Hepatocyte (in vitro differentiated cells): ENCODE results near the gene TXNL4B. TPM values are rescaled to one million over a fixed set of nuclear protein-coding genes. Genes with fewer than 3 reads are reported as not detected.

Experiments used
- DNase-seq: peaks from one replicate; pipeline ENCODE4 v3.0.0-alpha.2; 2016; ENCODE audit warnings: low spot score
- H2AFZ ChIP-seq: fragments of 200-600 bp; sonication (generic); 2 replicates; pipeline ENCODE4 v1.6.0; 2016; ENCODE audit warnings: antibody characterized with exemption, mild to moderate bottlenecking
- H3K27ac ChIP-seq: fragments of 200-600 bp; sonication (generic); 2 replicates; pipeline ENCODE4 v1.5.1; 2016; ENCODE audit warnings: mild to moderate bottlenecking
- H3K27me3 ChIP-seq: fragments of 200-600 bp; sonication (generic); 2 replicates; pipeline ENCODE4 v1.6.1; 2016
- H3K36me3 ChIP-seq: fragments of 200-600 bp; sonication (generic); replicated peaks from 2 replicates; pipeline ENCODE4 v1.5.1; 2016; ENCODE audit warnings: low read depth; ENCODE audit not compliant: insufficient read depth
- H3K4me1 ChIP-seq: fragments of 200-600 bp; sonication (generic); 2 replicates; pipeline ENCODE4 v1.5.1; 2016; ENCODE audit warnings: mild to moderate bottlenecking, moderate library complexity; ENCODE audit not compliant: insufficient read depth
- H3K4me2 ChIP-seq: fragments of 200-600 bp; sonication (generic); 2 replicates; pipeline ENCODE4 v1.6.0; 2016
- H3K4me3 ChIP-seq: fragments of 200-600 bp; sonication (generic); 2 replicates; pipeline ENCODE4 v1.5.1; 2016; ENCODE audit warnings: mild to moderate bottlenecking
- H3K79me2 ChIP-seq: fragments of 200-600 bp; sonication (generic); 2 replicates; pipeline ENCODE4 v1.6.0; 2017; ENCODE audit warnings: mild to moderate bottlenecking
- H3K9me2 ChIP-seq: fragments of 200-600 bp; sonication (generic); replicated peaks from 2 replicates; pipeline ENCODE4 v1.6.0; 2017; ENCODE audit warnings: mild to moderate bottlenecking; ENCODE audit not compliant: insufficient read depth
- H3K9me3 ChIP-seq: fragments of 200-600 bp; sonication (generic); 2 replicates; pipeline ENCODE4 v1.5.1; 2016; ENCODE audit warnings: low read depth, mild to moderate bottlenecking
- H4K20me1 ChIP-seq: fragments of 200-600 bp; sonication (generic); 2 replicates; pipeline ENCODE4 v1.6.0; 2016; ENCODE audit warnings: mild to moderate bottlenecking; ENCODE audit not compliant: insufficient read depth, poor library complexity, severe bottlenecking
- CTCF ChIP-seq: fragments of 200-600 bp; sonication (generic); IDR thresholded peaks from 2 replicates; pipeline ENCODE4 v1.5.1; 2016; ENCODE audit warnings: antibody characterized with exemption, mild to moderate bottlenecking; ENCODE audit not compliant: poor library complexity
- EZH2 ChIP-seq: fragments of 200-600 bp; sonication (generic); IDR thresholded peaks from 2 replicates; pipeline ENCODE4 v1.6.1; 2016; ENCODE audit warnings: antibody characterized with exemption, mild to moderate bottlenecking, borderline replicate concordance
- EZH2phosphoT487 ChIP-seq: fragments of 200-600 bp; sonication (generic); IDR thresholded peaks from one replicate; pipeline ENCODE4 v1.6.1; 2018; ENCODE audit warnings: antibody characterized with exemption, mild to moderate bottlenecking, low read depth, moderate library complexity; ENCODE audit not compliant: unreplicated experiment, severe bottlenecking
- WGBS: methylation state at CpG from one replicate; pipeline ENCODE4 v1.1.6; 2016; ENCODE audit warnings: low lambda C conversion rate; ENCODE audit errors: missing lambda C conversion rate; 5-methylcytosine and 5-hydroxymethylcytosine counted together
- polyA plus RNA-seq: library from polyadenylated mRNA; unstranded; fragments of >200 nt; fragmentation: Nextera tagmentation; extraction: Ambion mirVana; gene quantifications from 2 replicates; pipeline ENCODE4 v1.2.1, GENCODE V29; 2016
- total RNA-seq: library from RNA; depleted of rRNA; stranded (reverse); fragments of >200 nt; gene quantifications from 2 replicates; pipeline ENCODE4 v1.2.3, GENCODE V29; 2014

The TXNL4B gene
- total and polyA plus RNA-seq, 2 experiments from 2014 or later: 8.5 to 10.0 TPM

GRCh38 chr16:72126429-72126765, 33.0 kb upstream of the TXNL4B start:
- TF ChIP-seq EZH2phosphoT487 (no peak), EZH2 (no peak), CTCF (no peak)
- H3K27ac ChIP-seq: no peak overlapping the region
- H3K36me3 ChIP-seq: no peaks in the 10 kb centered on the region
- no peaks in the 10 kb centered on the region for H4K20me1 ChIP-seq
- no peak overlapping the region for H3K4me3 ChIP-seq
- peak overlapping the region; percentile 11 for H2AFZ ChIP-seq
- H3K4me1 ChIP-seq: peaks cover 8% of the 10 kb centered on the region
- no peaks in the 10 kb centered on the region for H3K27me3 ChIP-seq
- no peak for DNase-seq
- H3K9me2 ChIP-seq: no peaks in the 10 kb centered on the region
- no peak overlapping the region for H3K4me2 ChIP-seq
- H3K79me2 ChIP-seq: no peaks in the 10 kb centered on the region
- no peaks in the 10 kb centered on the region for H3K9me3 ChIP-seq
- WGBS: 79% methylated on average over 2 of the region's 2 CpGs

- H3K36me3 ChIP-seq: no peaks in the 10 kb centered on the region
- H3K9me3 ChIP-seq: no peaks in the 10 kb centered on the region
- peak overlapping the region; percentile 49 for H3K27ac ChIP-seq
- H3K4me2 ChIP-seq: no peak overlapping the region
- no peak overlapping the region for H3K4me3 ChIP-seq
- H3K27me3 ChIP-seq: no peaks in the 10 kb centered on the region
- no peaks in the 10 kb centered on the region for H4K20me1 ChIP-seq
- H2AFZ ChIP-seq: peak overlapping the region; percentile 18
- H3K79me2 ChIP-seq: no peaks in the 10 kb centered on the region
- H3K4me1 ChIP-seq: peaks cover 8% of the 10 kb centered on the region
- TF ChIP-seq CTCF (no peak), EZH2phosphoT487 (no peak), EZH2 (no peak)
- no peak for DNase-seq
- H3K9me2 ChIP-seq: no peaks in the 10 kb centered on the region
- 86% methylated on average over 9 of the region's 9 CpGs for WGBS
These were observed 32.4 kb upstream of the TXNL4B start for GRCh38 chr16:72125635-72126428.

- Histone ChIP-seq H3K4me3 (no peak overlapping the region), H3K9me2 (no peaks in the 10 kb centered on the region), H4K20me1 (no peaks in the 10 kb centered on the region), H3K9me3 (no peaks in the 10 kb centered on the region), H3K79me2 (no peaks in the 10 kb centered on the region), H3K4me2 (peak overlapping the region; percentile 55), H3K36me3 (no peaks in the 10 kb centered on the region), H2AFZ (peak overlapping the region; percentile 18), H3K27me3 (no peaks in the 10 kb centered on the region), H3K27ac (peak overlapping the region; percentile 49), H3K4me1 (peaks cover 8% of the 10 kb centered on the region)
- 41% methylated on average over 13 of the region's 13 CpGs for WGBS
- TF ChIP-seq CTCF (peak; percentile 80), EZH2 (no peak)
- DNase-seq: peak; percentile 82
These were observed 31.6 kb upstream of the TXNL4B start for GRCh38 chr16:72124761-72125634.
